SU-DHL-6 (cell line): ENCODE measurements around the gene MUSTN1.

Source experiments
- CTCF ChIP-seq: fragments of 200-600 bp; sonication (generic); IDR thresholded peaks from one replicate; pipeline ENCODE4 v1.5.1; 2017; ENCODE audit warnings: antibody characterized with exemption, mild to moderate bottlenecking, low read length, moderate library complexity; ENCODE audit not compliant: insufficient read depth, poor library complexity, severe bottlenecking
- EZH2phosphoT487 ChIP-seq: fragments of 200-600 bp; sonication (generic), shearing (Covaris generic); conservative IDR thresholded peaks from 2 replicates; pipeline ENCODE4 v1.6.1; 2018; ENCODE audit warnings: mild to moderate bottlenecking, antibody characterized with exemption, low read length, moderate library complexity, mixed read lengths

GRCh38 chr3:52784931-52785590 lies 49.8 kb downstream of the MUSTN1 start:
- no peak for TF ChIP-seq CTCF
- no peak for TF ChIP-seq EZH2phosphoT487
